Renal cortex interstitium (tissue), 11 donors: ENCODE results near the gene SFXN1. TPM values are rescaled to one million over a fixed set of nuclear protein-coding genes. Genes with fewer than 3 reads are reported as not detected.
"Not testable (repeated sequence)": the region's sequence is repeated elsewhere in the genome, so short reads cannot be mapped to it uniquely, and the experiment has no call there.

Experiments used
- DNase-seq, 11 donors: peaks; one replicate each; pipeline ENCODE4 v3.0.0-alpha.2; 2013; ENCODE audit warnings: low read depth in 9 of 11, low spot score in 4 of 11; ENCODE audit errors: extremely low read depth in 1 of 11
- polyA plus RNA-seq, 3 donors: library from polyadenylated mRNA; unstranded; fragments of 120-200 nt; gene quantifications; one replicate each; pipeline ENCODE4 v1.2.1, GENCODE V29; 2013; ENCODE audit not compliant: insufficient read length in 3 of 3

Gene SFXN1
- polyA plus RNA-seq, 3 donors = 46.5 to 52.7 (median 47.0) TPM

GRCh38 chr5:175484322-175484721 lies 6.0 kb downstream of the SFXN1 start:
- no peak for DNase-seq

DNA sequence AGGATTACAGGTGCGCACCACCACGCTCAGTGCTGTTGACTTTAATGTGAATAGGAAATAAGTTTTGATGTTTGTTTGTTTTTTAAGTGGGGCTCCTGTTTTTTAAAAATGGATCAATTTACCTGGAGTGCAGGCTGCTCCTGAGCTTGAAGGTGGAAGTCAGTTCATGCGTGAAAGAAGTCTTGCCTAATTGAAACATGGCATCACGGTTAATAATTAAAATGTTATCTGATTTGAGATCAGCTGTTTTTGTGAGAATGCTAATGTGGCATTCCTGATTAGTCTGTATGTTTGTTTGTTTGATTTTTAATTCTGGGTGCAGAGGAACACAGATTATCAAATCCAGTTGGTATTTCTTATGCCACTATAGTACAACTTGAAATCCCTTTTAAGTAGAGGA lies 6.5 kb downstream of the SFXN1 start:
- peak in 1 of 11 donors; percentile 28 for DNase-seq

DNA sequence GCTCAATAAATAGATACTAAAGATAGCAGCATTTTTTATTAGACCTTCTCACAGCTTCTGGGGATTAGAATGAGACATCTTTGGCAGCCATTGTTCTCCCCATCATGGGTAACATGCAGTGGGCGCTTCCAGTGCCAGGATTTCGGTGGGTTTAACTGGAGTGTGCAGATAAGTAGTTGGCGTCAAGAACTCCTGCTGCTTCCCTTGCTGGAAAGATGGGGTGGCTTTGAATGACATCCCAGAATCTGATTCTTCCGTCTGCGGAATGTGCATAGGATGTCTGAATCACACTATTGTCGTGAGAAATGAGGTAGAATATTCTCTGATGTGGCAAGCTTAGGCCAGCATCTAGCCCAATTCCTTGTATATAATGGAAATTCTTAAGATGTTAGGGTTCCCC lies 7.3 kb downstream of the SFXN1 start:
- DNase-seq = no peak

DNA sequence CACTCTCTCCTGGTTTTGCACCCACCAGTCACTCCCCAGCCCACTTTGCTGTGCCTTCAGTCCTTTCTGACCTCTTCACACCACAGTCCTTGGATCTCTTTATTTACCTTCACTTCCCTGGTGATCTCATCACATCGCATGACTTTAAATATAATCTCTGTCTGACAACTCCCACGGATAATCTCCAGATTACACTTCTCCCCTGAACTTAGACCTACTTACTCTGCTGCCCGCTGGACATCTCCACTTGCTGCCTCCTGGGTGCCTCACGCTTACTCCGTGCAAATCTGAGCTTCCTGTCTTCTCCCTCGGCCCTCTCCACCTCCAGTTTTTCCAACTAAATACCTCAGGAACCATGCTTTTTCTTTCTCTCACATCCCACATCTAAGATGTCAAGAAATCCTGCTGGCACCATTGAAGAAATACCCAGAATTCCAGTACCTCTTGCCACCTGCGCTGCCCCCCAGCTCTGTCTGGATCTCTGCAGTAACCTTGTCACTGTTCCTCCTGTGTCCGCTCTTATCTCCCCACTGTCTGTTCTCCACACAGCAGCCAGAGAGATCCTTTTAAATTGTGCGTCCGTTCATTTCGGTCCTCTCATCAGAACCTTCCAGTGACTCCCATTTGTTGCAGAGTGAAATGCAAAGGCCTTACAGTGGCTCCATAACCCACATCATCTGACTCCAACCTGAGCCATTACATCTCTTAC lies 9.3 kb downstream of the SFXN1 start:
- no peak for DNase-seq

GRCh38 chr5:175489693-175490443 lies 11.5 kb downstream of the SFXN1 start:
- DNase-seq = no peak

DNA sequence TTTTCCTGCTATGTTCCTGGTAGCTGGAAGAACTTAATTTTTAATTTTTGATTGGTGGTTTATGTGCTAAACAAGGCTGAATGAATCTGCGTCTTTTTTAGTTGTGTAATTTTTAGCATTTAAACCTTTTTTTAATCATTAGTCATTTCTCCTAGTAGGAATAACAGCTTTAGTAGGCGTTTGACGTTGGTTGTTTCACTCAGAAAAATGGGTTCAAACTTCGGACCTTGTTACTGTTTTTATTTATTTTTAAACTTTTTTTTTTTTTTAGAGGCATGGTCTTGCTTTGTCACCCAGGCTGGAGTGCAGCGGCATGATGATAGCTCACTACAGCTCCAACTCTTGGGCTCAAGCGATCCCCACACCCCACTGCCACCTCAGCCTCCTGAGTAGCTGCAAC lies 12.9 kb downstream of the SFXN1 start:
- no peak for DNase-seq

DNA sequence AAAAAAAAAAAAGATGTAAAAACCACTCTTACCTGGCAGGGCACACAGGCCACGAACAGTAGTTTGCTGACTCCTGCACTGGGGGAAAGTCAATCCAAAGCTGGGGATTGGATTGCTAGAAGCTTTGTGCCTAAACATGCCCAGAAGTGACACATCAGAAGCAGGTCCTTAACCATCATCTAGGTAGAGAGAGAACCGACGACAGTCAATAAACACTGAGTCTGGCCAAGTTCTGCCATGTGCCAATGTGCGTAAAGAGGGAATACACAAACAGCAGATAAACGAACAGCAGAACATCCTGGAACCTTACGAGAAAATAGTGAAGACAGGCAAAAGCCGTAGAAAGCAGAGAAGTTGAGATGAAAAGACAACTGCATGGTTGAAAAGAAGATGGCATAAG lies 14.9 kb downstream of the SFXN1 start:
- no peak for DNase-seq

DNA sequence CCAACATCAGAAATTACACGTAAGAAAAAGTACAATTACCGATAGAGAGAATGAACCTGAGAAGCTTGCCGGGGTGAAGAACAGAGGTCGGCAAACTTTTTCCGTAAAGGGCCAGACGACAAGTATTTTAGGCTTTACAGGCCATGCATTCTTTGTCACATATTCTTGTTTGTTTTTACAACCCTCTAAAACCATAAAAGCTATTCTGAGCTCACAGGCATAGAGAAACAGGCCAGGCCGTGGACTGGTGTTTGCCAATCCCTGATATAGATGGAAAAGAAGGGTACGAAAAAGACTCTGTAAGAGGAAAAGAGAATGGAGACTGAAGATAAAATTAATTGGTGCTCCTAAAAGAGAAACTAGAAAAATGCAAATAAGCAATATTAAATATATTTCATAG lies 15.4 kb downstream of the SFXN1 start:
- DNase-seq = no peak

- no peak for DNase-seq
Measured at GRCh38 chr5:175494264-175495183, 16.2 kb downstream of the SFXN1 start.

- no peak for DNase-seq
Measured at GRCh38 chr5:175501759-175502158, 23.4 kb downstream of the SFXN1 start.

DNA sequence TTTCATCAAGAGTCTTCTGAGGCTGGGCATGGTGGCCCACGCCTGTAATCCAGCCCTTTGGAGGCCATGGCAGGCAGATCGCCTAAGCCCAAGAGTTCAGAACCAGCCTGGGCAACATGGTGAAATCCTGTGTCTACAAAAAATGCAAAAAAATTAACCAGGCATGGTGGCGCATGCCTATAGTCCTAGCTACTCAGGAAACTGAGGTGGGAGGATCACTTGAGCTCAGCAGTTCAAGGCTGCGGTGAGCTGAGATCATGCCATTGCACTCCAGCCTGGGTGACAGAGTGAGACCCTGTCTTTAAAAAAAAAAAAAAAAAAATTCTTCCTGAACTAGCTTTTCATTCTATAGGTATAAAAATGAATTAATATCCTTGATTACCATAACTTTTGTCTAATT lies 29.3 kb downstream of the SFXN1 start:
- DNase-seq = not testable (repeated sequence)

- no peak for DNase-seq
Measured at GRCh38 chr5:175508896-175509295, 30.5 kb downstream of the SFXN1 start.

DNA sequence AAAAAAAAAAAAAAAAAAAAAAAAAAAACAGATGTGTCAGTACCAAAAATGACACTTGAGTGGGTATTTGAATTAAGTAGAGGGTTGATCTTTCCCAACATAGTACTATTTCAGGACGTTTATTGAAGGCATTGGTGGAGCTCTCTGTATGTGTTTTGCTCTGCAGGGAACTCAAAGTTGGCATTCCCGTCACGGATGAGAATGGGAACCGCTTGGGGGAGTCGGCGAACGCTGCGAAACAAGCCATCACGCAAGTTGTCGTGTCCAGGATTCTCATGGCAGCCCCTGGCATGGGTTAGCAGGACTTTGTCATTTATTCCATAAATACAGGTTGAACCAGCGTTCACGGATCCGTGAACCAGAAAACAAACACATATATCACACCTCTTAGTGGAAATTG lies 34.9 kb downstream of the SFXN1 start:
- no peak for DNase-seq

DNA sequence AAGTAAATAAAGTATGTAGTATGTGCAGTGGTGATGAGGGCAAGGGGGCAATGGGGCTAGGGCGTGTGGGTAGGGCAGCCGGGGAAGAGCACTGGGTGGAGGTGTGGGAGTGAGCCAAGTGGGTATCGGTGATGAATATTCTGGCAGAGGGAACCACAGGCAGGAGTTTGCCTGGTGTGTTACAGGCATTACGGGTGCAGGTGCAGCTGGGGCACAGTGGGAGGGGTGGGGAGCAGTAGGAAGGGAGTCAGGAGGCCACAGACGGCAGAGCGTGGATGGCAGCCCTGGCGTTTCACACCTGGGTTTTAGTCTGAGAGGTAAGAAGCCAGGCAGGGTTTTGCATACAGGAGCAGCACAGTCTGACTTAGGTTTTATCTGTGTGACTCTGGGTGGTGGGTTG lies 35.4 kb downstream of the SFXN1 start:
- DNase-seq = no peak

DNA sequence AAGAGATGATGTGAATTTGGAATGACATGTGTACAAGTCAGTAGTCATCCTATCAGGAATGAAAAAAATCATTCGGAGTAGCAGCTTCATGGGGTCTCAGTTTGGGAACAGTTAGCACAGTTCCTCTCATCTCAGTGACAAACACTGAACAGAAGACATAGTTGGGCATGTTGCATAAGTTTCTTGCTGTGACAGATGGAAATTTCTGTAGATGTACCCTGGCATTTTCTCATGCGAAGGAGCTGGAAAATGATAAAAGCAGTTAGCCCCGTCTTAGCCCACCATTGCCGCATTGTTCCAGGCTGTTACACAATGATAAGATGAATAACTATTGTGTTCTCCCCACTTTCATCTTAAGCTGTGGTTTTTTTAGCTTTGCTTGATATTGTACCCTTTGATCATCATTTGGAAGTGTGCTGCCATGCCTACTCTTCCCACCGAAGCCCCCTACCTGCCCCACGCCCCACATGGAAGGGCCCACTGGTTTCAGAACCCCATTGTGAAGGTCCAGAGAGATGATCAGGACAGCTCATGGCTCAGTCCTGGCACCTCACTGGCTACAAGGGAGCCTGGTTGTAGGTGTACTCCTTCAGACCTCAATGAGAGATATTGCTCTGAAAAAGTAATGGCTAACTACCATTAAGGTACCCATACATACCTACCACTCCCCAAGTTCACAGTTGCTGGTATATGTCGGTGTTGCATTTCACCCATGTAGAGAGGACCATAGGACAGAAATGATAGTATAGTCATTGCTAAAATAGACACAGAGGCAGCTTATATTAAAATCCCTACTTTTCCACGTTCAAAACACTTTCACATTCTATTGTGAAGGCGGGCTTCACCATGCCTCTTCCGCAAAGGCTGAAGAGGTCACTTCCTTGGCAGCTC lies 38.8 kb downstream of the SFXN1 start:
- no peak for DNase-seq

DNA sequence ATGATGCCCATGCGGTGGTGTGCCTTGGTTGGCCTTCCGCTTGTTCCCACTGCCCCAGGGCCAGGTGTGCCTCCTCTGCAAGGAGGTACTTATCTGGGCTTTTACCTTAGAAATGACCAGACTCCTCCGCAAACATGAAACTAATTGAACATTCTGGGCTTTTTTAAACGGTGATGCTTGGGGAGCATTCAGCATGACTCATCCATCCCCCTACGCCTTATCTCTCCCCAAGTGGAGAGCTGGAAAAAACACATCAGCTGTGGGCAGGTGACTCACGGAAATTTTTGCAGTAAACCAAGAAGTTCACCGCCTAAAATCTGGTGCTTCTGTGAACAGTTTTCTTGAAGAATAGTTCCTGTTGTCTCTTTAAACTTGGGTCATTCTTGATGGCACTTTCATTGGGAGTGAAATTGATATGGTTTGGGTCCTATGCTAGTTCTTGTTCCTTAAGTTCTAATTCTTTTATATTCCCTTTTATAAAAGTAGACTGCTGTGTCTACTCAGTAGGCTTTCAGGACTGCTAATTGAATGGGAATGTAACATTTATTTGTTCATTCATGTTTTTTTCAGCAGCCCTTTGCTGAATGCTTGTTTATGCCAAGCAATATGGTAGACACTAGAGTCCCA lies 39.6 kb downstream of the SFXN1 start:
- DNase-seq = no peak

DNA sequence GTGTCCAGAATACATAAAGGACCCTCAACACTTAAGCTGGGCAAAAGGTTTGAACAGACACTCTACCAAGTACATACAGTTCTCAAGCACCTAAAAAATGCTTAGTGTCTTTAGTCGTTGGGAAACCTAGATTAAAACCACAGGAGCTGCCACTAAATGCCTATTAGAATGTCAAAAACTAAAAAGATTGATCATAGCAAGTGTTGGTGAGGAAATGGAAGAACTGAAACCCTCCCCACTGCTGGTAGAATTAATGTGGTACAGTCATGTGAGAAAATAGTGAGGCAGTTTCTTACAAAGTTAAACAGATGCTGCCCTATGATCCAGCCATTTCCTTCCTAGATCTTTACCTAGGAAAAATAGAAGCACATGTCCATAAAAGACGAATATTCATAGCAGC lies 40.6 kb downstream of the SFXN1 start:
- DNase-seq = no peak

GRCh38 chr5:175520321-175520720 lies 42.0 kb downstream of the SFXN1 start:
- DNase-seq = no peak
